A172 (cell line): Measurements from ENCODE around the gene LONP1. TPM values are rescaled to one million over a fixed set of nuclear protein-coding genes. Genes with fewer than 3 reads are reported as not detected.

Source experiments
- DNase-seq: peaks from one replicate; pipeline ENCODE4 v3.0.0-alpha.2; 2015; ENCODE audit warnings: low spot score
- total RNA-seq: library from RNA; depleted of rRNA; stranded (reverse); fragments of >200 nt; shearing (Covaris generic); gene quantifications from 2 replicates; pipeline ENCODE4 v1.2.3, GENCODE V29; 2014; rRNA removed

LONP1 gene
- total RNA-seq, 1 experiment from 2014 or later = 153 TPM

DNA sequence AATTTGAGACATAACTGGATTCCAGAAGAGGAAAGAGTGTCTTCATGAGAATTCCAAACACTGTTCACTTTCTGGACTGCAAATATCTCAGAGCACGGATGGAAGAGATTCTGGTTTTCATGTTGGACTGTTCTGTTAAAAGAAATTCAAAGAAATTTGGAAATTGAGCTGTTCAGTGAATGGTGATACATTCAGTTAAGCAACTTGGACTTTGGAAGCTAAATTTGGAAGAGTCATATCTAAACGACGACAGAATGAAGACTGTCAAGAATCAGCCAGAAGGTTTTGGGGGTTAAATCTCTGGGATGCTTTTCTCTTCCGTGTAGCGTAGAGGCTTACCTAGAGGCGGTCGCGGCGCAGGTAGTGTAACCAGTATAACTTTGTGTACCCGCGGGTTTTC is 71.5 kb downstream of the LONP1 start:
- no peak for DNase-seq

DNA sequence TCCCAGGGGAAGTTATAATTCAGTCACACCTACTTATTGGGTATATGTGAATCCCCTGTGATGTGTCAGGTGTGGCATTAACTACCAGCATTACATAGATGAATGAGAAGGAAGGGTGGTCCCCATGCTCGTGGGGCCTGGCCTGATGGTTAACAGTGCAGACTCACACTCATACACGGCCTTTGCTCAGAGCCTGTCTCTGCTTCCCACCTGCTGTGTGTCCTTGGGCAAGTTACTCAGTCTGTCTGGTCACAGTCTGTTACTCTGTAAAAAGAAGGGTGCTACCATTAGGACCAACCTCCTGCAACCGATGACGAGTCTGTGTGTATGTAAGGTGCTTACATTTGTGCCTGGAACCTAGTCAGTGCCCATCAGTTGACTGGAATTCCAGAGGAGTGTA is 73.2 kb downstream of the LONP1 start:
- no peak for DNase-seq

DNA sequence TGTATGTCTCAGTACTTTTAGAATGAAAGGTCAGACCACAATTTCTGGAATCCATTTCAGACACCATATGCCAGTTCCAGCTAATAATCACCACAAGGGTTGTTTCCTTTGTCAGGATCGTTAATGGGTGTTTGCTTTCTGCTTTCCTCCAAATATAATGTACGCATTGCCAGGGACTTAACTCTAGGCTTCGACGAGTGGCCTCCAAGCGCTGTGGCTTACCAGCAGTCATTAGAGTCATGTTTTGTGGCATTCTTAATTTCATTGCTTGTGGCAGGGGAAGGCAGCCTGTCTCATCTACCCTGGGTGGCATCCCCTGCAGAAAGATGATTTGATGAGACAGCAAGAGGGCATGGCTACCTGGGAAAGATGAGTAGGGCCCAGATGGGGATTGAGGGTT is 74.5 kb downstream of the LONP1 start:
- DNase-seq = no peak

DNA sequence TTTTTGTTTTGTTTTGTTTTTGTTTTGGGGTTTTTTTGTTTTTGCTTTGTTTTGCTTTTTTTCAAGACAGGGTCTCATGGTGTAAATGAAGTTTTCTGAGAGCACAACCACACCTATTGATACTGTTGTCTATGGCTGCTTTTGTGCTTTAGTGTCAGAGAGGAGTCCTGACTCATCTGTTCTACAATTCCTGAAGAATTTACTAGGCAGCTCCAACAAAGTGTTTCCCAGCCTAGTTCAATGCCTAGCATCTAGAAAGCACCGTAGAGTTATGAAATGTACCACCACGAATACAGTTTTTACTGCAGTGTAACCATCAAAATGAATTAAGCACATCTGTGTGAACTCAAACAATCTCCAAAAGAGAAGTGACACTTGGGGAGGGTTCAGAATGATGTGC is 75.9 kb downstream of the LONP1 start:
- DNase-seq = no peak

DNA sequence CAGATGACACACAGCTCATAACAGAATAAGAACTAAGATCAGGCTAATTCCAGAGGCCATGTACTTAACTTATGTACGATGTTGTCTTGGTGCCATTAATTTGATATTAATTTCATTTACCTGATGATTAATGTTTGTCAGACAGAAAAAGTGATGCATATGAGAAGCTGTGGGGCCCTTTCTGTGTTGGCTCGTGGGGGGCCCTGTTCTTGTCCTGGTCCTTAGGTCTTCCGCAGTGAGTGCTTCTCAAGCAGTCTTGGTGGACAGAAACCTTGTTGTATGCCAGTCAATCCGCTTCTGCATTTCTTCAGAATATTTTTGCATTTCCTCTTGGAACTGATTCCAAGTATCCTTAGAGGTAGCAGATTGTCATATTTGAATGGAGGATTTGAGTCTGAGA is 76.9 kb downstream of the LONP1 start:
- no peak for DNase-seq

DNA sequence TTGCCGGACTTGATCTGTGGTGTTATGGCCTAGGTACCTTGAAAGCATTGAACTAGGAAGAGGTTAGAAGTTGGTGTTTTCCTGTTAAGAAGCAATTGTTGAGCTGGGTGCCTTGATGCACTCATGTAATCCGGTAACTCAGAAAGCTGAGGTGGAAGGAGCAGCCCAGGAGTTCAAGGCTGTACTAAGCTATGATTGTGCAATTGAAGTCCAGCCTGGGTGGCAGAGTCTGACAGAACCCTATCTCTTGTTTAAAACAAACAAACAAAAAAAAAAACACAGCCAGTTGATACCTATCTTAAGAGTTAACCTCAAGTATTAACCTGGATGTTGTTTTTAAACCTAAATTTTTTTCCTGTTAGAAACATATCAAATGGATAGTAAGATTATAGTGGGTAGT is 77.7 kb downstream of the LONP1 start:
- no peak for DNase-seq

Other genes with a start within 250 kb of the LONP1 start
- gene TINCR, start 152.2 kb downstream of the LONP1 start, total RNA-seq = 0.50 and 1.8 TPM in 2 replicates
- gene SAFB2, start 97.4 kb downstream of the LONP1 start, total RNA-seq = 18.5 and 22.4 TPM in 2 replicates
- gene SAFB, start 97.1 kb downstream of the LONP1 start, total RNA-seq = 25.7 and 31.5 TPM in 2 replicates
- gene MICOS13, start 39.6 kb downstream of the LONP1 start, total RNA-seq = 49.6 and 81.0 TPM in 2 replicates
- 24.1 and 58.4 TPM in 2 replicates for gene HSD11B1L, start 39.1 kb downstream of the LONP1 start, total RNA-seq
- 782 and 864 TPM in 2 replicates for gene RPL36, start 29.9 kb downstream of the LONP1 start, total RNA-seq
- gene CATSPERD, start 491 bp upstream of the LONP1 start, total RNA-seq = not detected in 2 replicates
- 0.41 and 2.0 TPM in 2 replicates for gene PRR22, start 64.6 kb upstream of the LONP1 start, total RNA-seq
- gene DUS3L, start 71.0 kb upstream of the LONP1 start, total RNA-seq = 56.0 and 76.7 TPM in 2 replicates
- 1.4 TPM in 1 of 2 replicates, not detected in the other for gene NRTN, start 84.9 kb upstream of the LONP1 start, total RNA-seq
- gene FUT6, start 119.6 kb upstream of the LONP1 start, total RNA-seq = not detected in 2 replicates
- gene FUT3, start 131.3 kb upstream of the LONP1 start, total RNA-seq = not detected in 2 replicates
- not detected in 2 replicates for gene FUT5, start 150.4 kb upstream of the LONP1 start, total RNA-seq
- 208 and 242 TPM in 2 replicates for gene NDUFA11, start 183.6 kb upstream of the LONP1 start, total RNA-seq
- gene VMAC, start 184.7 kb upstream of the LONP1 start, total RNA-seq = 3.0 and 3.2 TPM in 2 replicates
- gene CAPS, start 194.1 kb upstream of the LONP1 start, total RNA-seq = 12.0 and 15.0 TPM in 2 replicates